Upper lobe of left lung (tissue), 4 donors: Measurements from ENCODE around the gene FILIP1L.
A peak's percentile ranks its signal among the peaks of the same experiment; 100 is the strongest.

Experiments
- EP300 ChIP-seq, 4 donors: sonication (generic); formaldehyde crosslinking; IDR thresholded peaks; one replicate each; pipeline ENCODE4 v1.5.1; 2017; ENCODE audit warnings: antibody characterized with exemption in 4 of 4, control low read depth in 2 of 4
- POLR2A ChIP-seq, 4 donors: fragments of 450-650 bp; IDR thresholded peaks; one replicate each; pipeline ENCODE4 v1.5.1; 2016 to 2017; ENCODE audit warnings: antibody characterized with exemption in 4 of 4, mild to moderate bottlenecking in 2 of 4
- POLR2AphosphoS5 ChIP-seq, 2 donors: sonication (generic); formaldehyde crosslinking; IDR thresholded peaks; one replicate each; pipeline ENCODE4 v1.5.1; 2017; ENCODE audit warnings: antibody characterized with exemption in 2 of 2
- TF ChIP-seq, protein P1 (sequence below), 6 experiments: fragments of 450-650 bp in 4 of 6; fragments of 200-600 bp in 2 of 6; sonication (generic) in 2 of 6; IDR thresholded peaks; one replicate each; pipeline ENCODE4 v1.5.1; 2016 to 2019; ENCODE audit warnings: antibody characterized with exemption in 6 of 6

DNA sequence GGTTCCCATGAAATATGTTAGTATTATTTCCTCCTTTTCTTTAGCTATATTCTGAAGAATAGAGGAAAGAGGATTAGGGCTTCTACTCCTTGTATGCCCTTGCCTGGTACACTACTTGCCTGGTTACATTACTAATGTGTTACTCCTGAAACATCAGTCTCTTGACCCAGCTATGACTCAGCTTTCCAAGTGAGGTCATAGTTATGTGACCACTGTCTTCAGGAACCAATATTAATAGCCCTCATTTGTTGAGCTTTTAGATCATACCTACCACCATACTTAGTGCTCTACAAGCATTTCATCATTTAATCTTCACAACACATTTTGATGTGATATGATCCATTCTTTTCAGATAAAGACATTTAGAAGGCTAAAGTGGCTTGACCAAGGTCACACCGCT is 236.3 kb downstream of the FILIP1L start:
- TF ChIP-seq POLR2AphosphoS5 (IDR thresholded peaks at IDR 0.05) (peak in 1 of 2 donors; percentile 19), EP300 (IDR thresholded peaks at IDR 0.05) (no peak), POLR2A (IDR thresholded peaks at IDR 0.05) (peak in 1 of 4 donors; percentile 34)
- TF ChIP-seq, protein P1, sequence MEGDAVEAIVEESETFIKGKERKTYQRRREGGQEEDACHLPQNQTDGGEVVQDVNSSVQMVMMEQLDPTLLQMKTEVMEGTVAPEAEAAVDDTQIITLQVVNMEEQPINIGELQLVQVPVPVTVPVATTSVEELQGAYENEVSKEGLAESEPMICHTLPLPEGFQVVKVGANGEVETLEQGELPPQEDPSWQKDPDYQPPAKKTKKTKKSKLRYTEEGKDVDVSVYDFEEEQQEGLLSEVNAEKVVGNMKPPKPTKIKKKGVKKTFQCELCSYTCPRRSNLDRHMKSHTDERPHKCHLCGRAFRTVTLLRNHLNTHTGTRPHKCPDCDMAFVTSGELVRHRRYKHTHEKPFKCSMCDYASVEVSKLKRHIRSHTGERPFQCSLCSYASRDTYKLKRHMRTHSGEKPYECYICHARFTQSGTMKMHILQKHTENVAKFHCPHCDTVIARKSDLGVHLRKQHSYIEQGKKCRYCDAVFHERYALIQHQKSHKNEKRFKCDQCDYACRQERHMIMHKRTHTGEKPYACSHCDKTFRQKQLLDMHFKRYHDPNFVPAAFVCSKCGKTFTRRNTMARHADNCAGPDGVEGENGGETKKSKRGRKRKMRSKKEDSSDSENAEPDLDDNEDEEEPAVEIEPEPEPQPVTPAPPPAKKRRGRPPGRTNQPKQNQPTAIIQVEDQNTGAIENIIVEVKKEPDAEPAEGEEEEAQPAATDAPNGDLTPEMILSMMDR (IDR thresholded peaks at IDR 0.05): no peak
